ENCODE measurements around the gene NUMBL.
A peak's percentile ranks its signal among the peaks of the same experiment; 100 is the strongest.

The NUMBL gene

GRCh38 chr19:40716031-40716481 lies 25.6 kb upstream of the NUMBL start:
- peak; percentile 94 for DNase-seq

- peak; percentile 96 for DNase-seq
Observed at GRCh38 chr19:40714441-40715299, 24.2 kb upstream of the NUMBL start.

- DNase-seq = peak; percentile 10
Observed at GRCh38 chr19:40713939-40714338, 23.5 kb upstream of the NUMBL start.

GRCh38 chr19:40709817-40710216 lies 19.4 kb upstream of the NUMBL start:
- no peak for DNase-seq

GRCh38 chr19:40707615-40708014 lies 17.2 kb upstream of the NUMBL start:
- DNase-seq = no peak

- no peak for DNase-seq
Observed at GRCh38 chr19:40705950-40706619, 15.6 kb upstream of the NUMBL start.

- DNase-seq = no peak
Observed at GRCh38 chr19:40705362-40705651, 14.9 kb upstream of the NUMBL start.

GRCh38 chr19:40704491-40705361 lies 14.3 kb upstream of the NUMBL start:
- no peak for DNase-seq

- no peak for DNase-seq
Observed at GRCh38 chr19:40703029-40703755, 12.7 kb upstream of the NUMBL start.

- no peak for DNase-seq
Observed at GRCh38 chr19:40702337-40703012, 12.0 kb upstream of the NUMBL start.

- DNase-seq = no peak
Observed at GRCh38 chr19:40701758-40702157, 11.3 kb upstream of the NUMBL start.

- DNase-seq = no peak
Observed at GRCh38 chr19:40700083-40700482, 9.6 kb upstream of the NUMBL start.

- no peak for DNase-seq
Observed at GRCh38 chr19:40697007-40697406, 6.6 kb upstream of the NUMBL start.

GRCh38 chr19:40695881-40696280 lies 5.4 kb upstream of the NUMBL start:
- no peak for DNase-seq

GRCh38 chr19:40693896-40694295 lies 3.4 kb upstream of the NUMBL start:
- no peak for DNase-seq

- DNase-seq = no peak
Observed at GRCh38 chr19:40693150-40693788, 2.8 kb upstream of the NUMBL start.

- DNase-seq = no peak
Observed at GRCh38 chr19:40692212-40692551, 1.7 kb upstream of the NUMBL start.

GRCh38 chr19:40691421-40692211 lies 1.2 kb upstream of the NUMBL start:
- no peak for DNase-seq

- DNase-seq = peak; percentile 80
Observed at GRCh38 chr19:40690693-40691420, 406 bp upstream of the NUMBL start.

Measured in CD4-positive, alpha-beta T cell treated with Interleukin-4 for 4 hours (primary cell).